HCT116 (cell line): ENCODE measurements around the gene SDK1. TPM values are rescaled to one million over a fixed set of nuclear protein-coding genes. Genes with fewer than 3 reads are reported as not detected.

Experiments used
- ATAC-seq: fragments of 200-7000 bp; cut with Tn5 transposase; 2 replicates; pipeline ENCODE4 v1.9.1; 2020; ENCODE audit warnings: mild to moderate bottlenecking, moderate library complexity
- BruUV-seq: library from RNA; stranded (reverse); fragments of 400-500 nt; replicated peaks from 2 replicates; lab custom pipeline; 2021; lab: Mats Ljungman, UMichigan
- CTCF ChIA-PET: fragments of 300-600 bp; sonication (Branson Sonifier 250); formaldehyde crosslinking; loops from one replicate; lab custom pipeline; 2021; ENCODE audit warnings: antibody characterized with exemption; lab: Charles Lee
- POLR2A ChIA-PET: fragments of 300-600, 350-600 bp; sonication (Branson Sonifier 250); formaldehyde crosslinking; loops from one replicate; lab custom pipeline; 2021; ENCODE audit warnings: antibody characterized with exemption; lab: Charles Lee
- RAD21 ChIA-PET, 2 experiments: fragments of 300-600 bp; sonication (Branson Sonifier 250); formaldehyde crosslinking; loops; one replicate each; lab custom pipeline; 2023; ENCODE audit warnings: low total read pairs in 2 of 2; ENCODE audit not compliant: uncharacterized antibody in 2 of 2, unreplicated experiment in 2 of 2, low non-redundant PET in 1 of 2; lab: Charles Lee
- DNase-seq: peaks from one replicate; pipeline ENCODE4 v3.0.0-alpha.2; 2010; ENCODE audit warnings: low read depth, low spot score
- H2AFZ ChIP-seq: fragments of 200-600 bp; shearing (Covaris generic), sonication (generic); 2 replicates; pipeline ENCODE4 v1.6.1; 2017; ENCODE audit warnings: low read depth, mixed run types, mixed read lengths, antibody characterized with exemption, low read length; ENCODE audit not compliant: poor library complexity, severe bottlenecking
- H3K27ac ChIP-seq: 2 replicates; pipeline ENCODE4 v1.5.1; 2012; ENCODE audit warnings: low read depth, low read length
- H3K27me3 ChIP-seq: fragments of 200-600 bp; sonication (generic); 2 replicates; pipeline ENCODE4 v1.6.1; 2016; ENCODE audit warnings: mixed run types, low read length, mixed read lengths; ENCODE audit not compliant: insufficient read depth
- H3K36me3 ChIP-seq, 2 experiments: fragments of 200-500 bp in 1 of 2; fragments of 200-600 bp in 1 of 2; sonication (Bioruptor generic) in 1 of 2; sonication (generic) in 1 of 2; 2 replicates each; pipeline versions ENCODE4 v1.5.1 to v1.6.1; 2014 to 2016; ENCODE audit warnings: low read length in 2 of 2, inconsistent platforms in 1 of 2, mixed read lengths in 1 of 2, mixed run types in 1 of 2; ENCODE audit not compliant: insufficient read depth in 2 of 2, control insufficient read depth in 1 of 2
- H3K4me1 ChIP-seq, 2 experiments: fragments of 200-600 bp in 1 of 2; sonication (generic) in 1 of 2; 2 replicates each; pipeline versions ENCODE4 v1.5.1 to v1.6.1; 2012 to 2017; ENCODE audit warnings: low read length in 2 of 2, inconsistent platforms in 1 of 2, mild to moderate bottlenecking in 1 of 2, mixed read lengths in 1 of 2, mixed run types in 1 of 2, moderate library complexity in 1 of 2; ENCODE audit not compliant: insufficient read depth in 2 of 2, control insufficient read depth in 1 of 2
- H3K4me2 ChIP-seq: fragments of 200-600 bp; sonication (generic); 2 replicates; pipeline ENCODE4 v1.6.1; 2017; ENCODE audit warnings: mixed run types, low read length, mixed read lengths
- H3K4me3 ChIP-seq, 2 experiments: fragments of 200-600 bp in 1 of 2; sonication (generic) in 1 of 2; replicated peaks in 1 of 2; 2 replicates each; pipeline ENCODE4 v1.5.1; 2011 to 2016; ENCODE audit warnings: low read length in 2 of 2, control low read depth in 1 of 2, low read depth in 1 of 2, mild to moderate bottlenecking in 1 of 2, mixed read lengths in 1 of 2, mixed run types in 1 of 2
- H3K79me2 ChIP-seq: fragments of 200-600 bp; sonication (generic); 2 replicates; pipeline ENCODE4 v1.6.1; 2017; ENCODE audit warnings: mild to moderate bottlenecking, mixed run types, low read length, moderate library complexity, mixed read lengths; ENCODE audit not compliant: insufficient read depth
- H3K9ac ChIP-seq: fragments of 200-600 bp; sonication (generic); 2 replicates; pipeline ENCODE4 v1.6.1; 2016; ENCODE audit warnings: low read length, mixed read lengths
- H3K9me2 ChIP-seq: fragments of 200-600 bp; sonication (generic), shearing (Covaris generic); 2 replicates; pipeline ENCODE4 v1.6.1; 2017; ENCODE audit warnings: mixed run types, mild to moderate bottlenecking, moderate library complexity; ENCODE audit not compliant: insufficient read depth
- H3K9me3 ChIP-seq, 2 experiments: fragments of 200-500 bp in 1 of 2; fragments of 200-600 bp in 1 of 2; sonication (Bioruptor generic) in 1 of 2; sonication (generic) in 1 of 2; 2 replicates each; pipeline ENCODE4 v1.6.1; 2014 to 2017; ENCODE audit warnings: low read length in 2 of 2, mixed read lengths in 2 of 2, inconsistent platforms in 1 of 2, low read depth in 1 of 2, mild to moderate bottlenecking in 1 of 2, mixed run types in 1 of 2, moderate library complexity in 1 of 2; ENCODE audit not compliant: control insufficient read depth in 1 of 2, insufficient read depth in 1 of 2
- H4K20me1 ChIP-seq: fragments of 200-600 bp; sonication (generic), shearing (Covaris generic); 2 replicates; pipeline ENCODE4 v1.6.1; 2017; ENCODE audit warnings: mixed run types, mild to moderate bottlenecking, moderate library complexity; ENCODE audit not compliant: insufficient read depth
- ATF3 ChIP-seq: IDR thresholded peaks from 2 replicates; pipeline ENCODE4 v1.6.1; 2012
- CTCF ChIP-seq, 3 experiments: fragments of 200-600 bp in 1 of 3; sonication (generic) in 1 of 3; IDR thresholded peaks in 2 of 3; conservative IDR thresholded peaks in 1 of 3; 2 replicates each; pipeline ENCODE4 v1.5.1; 2012 to 2017; ENCODE audit warnings: low read depth in 2 of 3, low read length in 2 of 3, antibody characterized with exemption in 1 of 3, borderline replicate concordance in 1 of 3, control low read depth in 1 of 3, mild to moderate bottlenecking in 1 of 3, mixed read lengths in 1 of 3, mixed run types in 1 of 3, moderate library complexity in 1 of 3; ENCODE audit not compliant: insufficient read depth in 1 of 3
- ELF1 ChIP-seq: IDR thresholded peaks from 2 replicates; pipeline ENCODE4 v1.6.1; 2012; ENCODE audit warnings: low read depth, borderline replicate concordance
- FOSL1 ChIP-seq: IDR thresholded peaks from 2 replicates; pipeline ENCODE4 v1.6.1; 2012; ENCODE audit warnings: low read depth
- POLR2A ChIP-seq: IDR thresholded peaks from 2 replicates; pipeline ENCODE4 v1.7.0; 2011; ENCODE audit warnings: borderline replicate concordance; ENCODE audit not compliant: insufficient read depth, insufficient read length; ENCODE audit errors: extremely low read depth
- POLR2AphosphoS5 ChIP-seq: IDR thresholded peaks from 2 replicates; pipeline ENCODE4 v1.6.1; 2011; ENCODE audit warnings: mild to moderate bottlenecking, low read depth, low read length, moderate library complexity
- SRF ChIP-seq: IDR thresholded peaks from 2 replicates; pipeline ENCODE4 v1.6.1; 2012; ENCODE audit warnings: low read depth
- TCF7L2 ChIP-seq: IDR thresholded peaks from 2 replicates; pipeline ENCODE4 v1.7.0; 2011; ENCODE audit warnings: borderline replicate concordance, inconsistent platforms; ENCODE audit not compliant: insufficient read depth, insufficient read length; ENCODE audit errors: extremely low read depth
- YY1 ChIP-seq: IDR thresholded peaks from 2 replicates; pipeline ENCODE4 v1.6.1; 2011; ENCODE audit warnings: low read length, low read depth, moderate library complexity, mild to moderate bottlenecking; ENCODE audit not compliant: insufficient replicate concordance; ENCODE audit errors: extremely low read depth
- intact Hi-C: fragments of 100-400 bp; cut with micrococcal nuclease; formaldehyde crosslinking; loops from 2 replicates; pipeline ENCODE4 v1.10.0; 2022
- total RNA-seq: library from RNA; stranded (reverse); gene quantifications from one replicate; pipeline ENCODE4 v1.2.1, GENCODE V29; 2021; ENCODE audit not compliant: unreplicated experiment

Gene SDK1
- total RNA-seq, 1 experiment from 2014 or later = 0.05 TPM

GRCh38 chr7:3914051-3914775, 613.2 kb downstream of the SDK1 start:
- H3K4me3 ChIP-seq = no peak overlapping the region
- no peaks in the 10 kb centered on the region for H3K79me2 ChIP-seq
- ATAC-seq (no peak), DNase-seq (no peak)
- ChIA-PET RAD21 (no interaction called here), CTCF (no interaction called here), POLR2A (no interaction called here)
- H3K36me3 ChIP-seq = no peaks in the 10 kb centered on the region
- H3K27ac ChIP-seq = no peak overlapping the region
- BruUV-seq = no TSS peak
- no peaks in the 10 kb centered on the region for H3K27me3 ChIP-seq
- H2AFZ ChIP-seq = no peak overlapping the region
- H4K20me1 ChIP-seq = no peaks in the 10 kb centered on the region
- H3K4me2 ChIP-seq = no peak overlapping the region
- intact Hi-C loops = no loop called here
- no peaks in the 10 kb centered on the region for H3K9me2 ChIP-seq
- H3K4me1 ChIP-seq = peaks cover 0 to 9% of the 10 kb centered on the region in 2 experiments; a peak in 2 of 4 replicates
- TF ChIP-seq POLR2AphosphoS5 (no peak), TCF7L2 (no peak), POLR2A (no peak), ATF3 (no peak), FOSL1 (no peak), CTCF (IDR thresholded peaks at IDR 0.05 in 2 of 3, conservative IDR thresholded peaks at IDR 0.05 in 1 of 3; ENCODE audit: borderline replicate concordance in 1 of 3, insufficient read depth in 1 of 3, low read depth in 2 of 3, low read length in 2 of 3) (no peak), SRF (no peak), ELF1 (no peak), YY1 (no peak)
- no peaks in the 10 kb centered on the region for H3K9me3 ChIP-seq
- H3K9ac ChIP-seq = no peak overlapping the region
